HepG2 (cell line): ENCODE measurements around the gene CLDN19. TPM values are rescaled to one million over a fixed set of nuclear protein-coding genes. Genes with fewer than 3 reads are reported as not detected.
A peak's percentile ranks its signal among the peaks of the same experiment; 100 is the strongest.

Experiments used
- ATAC-seq: fragments of 200-7000 bp; cut with Tn5 transposase; 3 replicates; pipeline ENCODE4 v1.9.1; 2020; ENCODE audit warnings: mild to moderate bottlenecking, moderate library complexity
- BruUV-seq: library from RNA; stranded (reverse); fragments of 400-500 nt; replicated peaks from 2 replicates; lab custom pipeline; 2021; lab: Mats Ljungman, UMichigan
- CTCF ChIA-PET: fragments of 300-600 bp; formaldehyde crosslinking; extraction: SDS; loops from one replicate; lab custom pipeline; 2021; ENCODE audit warnings: low total read pairs, inconsistent platforms, low intra/inter-chr PET ratio; lab: Yijun Ruan, JAX
- POLR2A ChIA-PET: fragments of 350-600 bp; sonication (Branson Sonifier 250); formaldehyde crosslinking; loops from one replicate; lab custom pipeline; 2020; ENCODE audit warnings: antibody characterized with exemption, inconsistent platforms; lab: Yijun Ruan, JAX
- DNase-seq: peaks from one replicate; pipeline ENCODE4 v3.0.0-alpha.2; 2015; ENCODE audit warnings: low spot score
- FAIRE-seq: peaks from 3 replicates; lab custom pipeline; 2011; peaks lifted over from hg19 to GRCh38; lab: Jason Lieb, UNC
- H2AFZ ChIP-seq: one replicate; pipeline ENCODE4 v1.6.1; 2011; ENCODE audit warnings: low read length, inconsistent platforms
- H3K27ac ChIP-seq: fragments of 300-600 bp; 3 replicates; pipeline ENCODE4 v1.8.0; 2011; ENCODE audit warnings: mixed run types, mild to moderate bottlenecking, mixed read lengths, low read length, inconsistent platforms; ENCODE audit not compliant: insufficient read depth; ENCODE audit errors: extremely low read length
- H3K27me3 ChIP-seq, 2 experiments: fragments of 200-600 bp in 1 of 2; 2 replicates in 1 of 2; 3 replicates in 1 of 2; pipeline versions ENCODE4 v1.6.0 to v1.8.0; 2011; ENCODE audit warnings: low read length in 2 of 2, mild to moderate bottlenecking in 2 of 2, moderate library complexity in 2 of 2, inconsistent platforms in 1 of 2; ENCODE audit not compliant: insufficient read depth in 2 of 2, control insufficient read depth in 1 of 2
- H3K36me3 ChIP-seq, 2 experiments: fragments of 200-600 bp in 1 of 2; replicated peaks in 1 of 2; 2 replicates in 1 of 2; 3 replicates in 1 of 2; pipeline versions ENCODE4 v1.5.1 to v1.8.0; 2011; ENCODE audit warnings: low read length in 2 of 2, inconsistent platforms in 1 of 2; ENCODE audit not compliant: insufficient read depth in 2 of 2, control insufficient read depth in 1 of 2
- H3K4me1 ChIP-seq: 2 replicates; pipeline ENCODE4 v1.5.1; 2012; ENCODE audit warnings: low read length, inconsistent platforms; ENCODE audit not compliant: insufficient read depth
- H3K4me2 ChIP-seq: 2 replicates; pipeline ENCODE4 v1.6.0; 2011; ENCODE audit warnings: low read depth, low read length, inconsistent platforms
- H3K4me3 ChIP-seq, 3 experiments: fragments of 200-600 bp in 1 of 3; sonication (generic), shearing (Covaris generic) in 1 of 3; replicated peaks in 1 of 3; 2 replicates each; pipeline ENCODE4 v1.5.1; 2011 to 2016; ENCODE audit warnings: low read length in 3 of 3, inconsistent platforms in 2 of 3, low read depth in 2 of 3, mild to moderate bottlenecking in 2 of 3, control low read depth in 1 of 3, mixed read lengths in 1 of 3; ENCODE audit not compliant: insufficient read depth in 1 of 3
- H3K79me2 ChIP-seq: one replicate; pipeline ENCODE4 v1.6.1; 2011; ENCODE audit warnings: low read length, inconsistent platforms; ENCODE audit not compliant: insufficient read depth
- H3K9ac ChIP-seq: 2 replicates; pipeline ENCODE4 v1.6.0; 2011; ENCODE audit warnings: mild to moderate bottlenecking, low read depth, low read length, inconsistent platforms; ENCODE audit not compliant: insufficient read depth
- H3K9me3 ChIP-seq: 2 replicates; pipeline ENCODE4 v1.5.1; 2012; ENCODE audit warnings: mild to moderate bottlenecking, low read length
- H4K20me1 ChIP-seq: 2 replicates; pipeline ENCODE4 v1.6.0; 2011; ENCODE audit warnings: inconsistent platforms, mild to moderate bottlenecking, low read length, moderate library complexity; ENCODE audit not compliant: insufficient read depth
- ARNT2 ChIP-seq: sonication (generic); formaldehyde crosslinking; IDR thresholded peaks from 2 replicates; pipeline ENCODE4 v1.8.0; 2022; ENCODE audit warnings: mild to moderate bottlenecking, low read depth, missing genetic modification reagents, moderate library complexity
- ATF7 ChIP-seq, 2 experiments: fragments of 450-650 bp in 1 of 2; sonication (generic) in 1 of 2; formaldehyde crosslinking in 1 of 2; IDR thresholded peaks; 2 replicates each; pipeline versions ENCODE4 v1.4.0 to v1.6.1; 2016 to 2020; ENCODE audit warnings: antibody characterized with exemption in 1 of 2, mild to moderate bottlenecking in 1 of 2, missing genetic modification reagents in 1 of 2
- TFDP2 ChIP-seq: sonication (generic); formaldehyde crosslinking; IDR thresholded peaks from 2 replicates; pipeline ENCODE4 v1.4.0; 2020; ENCODE audit warnings: missing genetic modification reagents
- ZBTB26 ChIP-seq: IDR thresholded peaks from 2 replicates; pipeline ENCODE4 v1.6.1; 2016; ENCODE audit warnings: missing compliant biosample characterization, missing genetic modification reagents, borderline replicate concordance
- ZNF121 ChIP-seq: sonication (generic); formaldehyde crosslinking; IDR thresholded peaks from 2 replicates; pipeline ENCODE4 v1.5.0; 2020; ENCODE audit warnings: mild to moderate bottlenecking, missing genetic modification reagents
- ZNF501 ChIP-seq: sonication (generic); formaldehyde crosslinking; IDR thresholded peaks from 2 replicates; pipeline ENCODE4 v1.5.1; 2020; ENCODE audit warnings: mild to moderate bottlenecking, moderate library complexity, missing genetic modification reagents
- WGBS: methylation state at CpG from one replicate; pipeline ENCODE4 v1.1.6; 2017; ENCODE audit warnings: low lambda C conversion rate; 5-methylcytosine and 5-hydroxymethylcytosine counted together
- in situ Hi-C: cut with HindIII; loops from 2 replicates; pipeline ENCODE4 v1.10.0; 2017; ENCODE audit warnings: low pct_unique_long_range_greater_than_20kb; ENCODE audit not compliant: extremely low pct_ligation_motif_present
- intact Hi-C: fragments of 100-400 bp; cut with micrococcal nuclease; formaldehyde crosslinking; loops from one replicate; pipeline ENCODE4 v1.10.0; 2022; ENCODE audit not compliant: unreplicated experiment
- polyA plus RNA-seq, 8 experiments: library from polyadenylated mRNA; depleted of rRNA in 3 of 8; stranded (reverse) in 7 of 8; unstranded in 1 of 8; fragments of >200 nt; fragmentation: Illumina TruSeq in 4 of 8; extraction: Trizol in 4 of 8; gene quantifications; 2 replicates each; pipeline versions ENCODE4 v1.2.1 to v1.2.3, GENCODE V29; 2011 to 2016; ENCODE audit warnings: low read depth in 4 of 8, missing spikeins in 1 of 8, mixed read lengths in 1 of 8; ENCODE audit not compliant: insufficient read depth in 1 of 8
- total RNA-seq, 5 experiments: library from RNA; depleted of rRNA; stranded (reverse); fragments of >200 nt; fragmentation: Illumina TruSeq; extraction: Trizol; gene quantifications; 2 replicates each; pipeline ENCODE4 v1.2.3, GENCODE V29; 2016; ENCODE audit warnings: low read depth in 1 of 5

Gene CLDN19
- total and polyA plus RNA-seq, 2 of the 13 experiments (the other 11 are each of a cell fraction or from before 2014, with no cell fraction given): 5.0 to 7.6 TPM

GRCh38 chr1:42762269-42762668 is 22.2 kb upstream of the CLDN19 start:
- no peak overlapping the region for H3K9ac ChIP-seq
- no peaks in the 10 kb centered on the region; a peak in 1 of 5 replicates for H3K27me3 ChIP-seq
- H3K79me2 ChIP-seq: peaks cover 33% of the 10 kb centered on the region
- WGBS: 72% methylated on average over 5 of the region's 5 CpGs
- TF ChIP-seq ZBTB26 (no peak), TFDP2 (CRISPR knock-in tag) (no peak), ARNT2 (CRISPR knock-in tag) (no peak)
- no peaks in the 10 kb centered on the region; the same call in 1 of the 2 replicates for H4K20me1 ChIP-seq
- peak overlapping the region; percentile 9 for H3K27ac ChIP-seq
- no peak overlapping the region for H2AFZ ChIP-seq
- no peak overlapping the region for H3K4me2 ChIP-seq
- ChIA-PET CTCF (no interaction called here), POLR2A (no interaction called here)
- no peak for FAIRE-seq
- DNase-seq: no peak
- no TSS peak for BruUV-seq
- ATAC-seq: no peak
- intact Hi-C loops (no loop called here), in situ Hi-C loops (no loop called here)
- peaks cover 24% of the 10 kb centered on the region for H3K4me1 ChIP-seq
- H3K36me3 ChIP-seq: peaks cover 4 to 31% of the 10 kb centered on the region in 2 experiments; a peak in 3 of 5 replicates
- no peak overlapping the region for H3K4me3 ChIP-seq
- H3K9me3 ChIP-seq: no peaks in the 10 kb centered on the region

- DNase-seq (no peak), ATAC-seq (no peak), FAIRE-seq (no peak)
- Histone ChIP-seq H3K27me3 (no peaks in the 10 kb centered on the region; a peak in 1 of 5 replicates), H3K79me2 (peaks cover 31% of the 10 kb centered on the region), H3K9ac (no peak overlapping the region), H3K4me2 (no peak overlapping the region), H3K4me3 (no peak overlapping the region), H2AFZ (no peak overlapping the region), H3K9me3 (no peaks in the 10 kb centered on the region), H3K27ac (no peak overlapping the region), H3K36me3 (peaks cover 4 to 37% of the 10 kb centered on the region in 2 experiments; a peak in 4 of 5 replicates), H4K20me1 (no peaks in the 10 kb centered on the region; the same call in 1 of the 2 replicates), H3K4me1 (peaks cover 24% of the 10 kb centered on the region)
- WGBS: 98% methylated on average over 4 of the region's 4 CpGs
- intact Hi-C loops: no loop called here
- ChIA-PET POLR2A (no interaction called here), CTCF (no interaction called here)
- no TSS peak for BruUV-seq
- no peak for TF ChIP-seq ATF7 (IDR thresholded peaks at IDR 0.05)
- no peak for TF ChIP-seq ATF7 (CRISPR knock-in tag; IDR thresholded peaks at IDR 0.05)
- TF ChIP-seq ZNF121: peak; percentile 61; the same call in 1 of the 2 replicates
- TF ChIP-seq ZNF501 (CRISPR knock-in tag): no peak
- in situ Hi-C loops: no loop called here
These were observed 21.5 kb upstream of the CLDN19 start for GRCh38 chr1:42761567-42761966.
